Adrenal gland (tissue), 5 donors: Measurements from ENCODE around the gene KLHL25.

Source experiments
- CTCF ChIP-seq, 6 experiments: fragments of 450-650 bp in 4 of 6; fragments of 200-600 bp in 2 of 6; sonication (generic) in 1 of 6; IDR thresholded peaks; 1 replicate in 5 of 6; 2 replicates in 1 of 6; pipeline versions ENCODE4 v1.5.1 to v1.8.0; 2016 to 2021; ENCODE audit warnings: antibody characterized with exemption in 6 of 6, mild to moderate bottlenecking in 2 of 6, moderate library complexity in 1 of 6
- POLR2A ChIP-seq, 2 donors: fragments of 450-650 bp; IDR thresholded peaks; one replicate each; pipeline ENCODE4 v1.6.1; 2017; ENCODE audit warnings: antibody characterized with exemption in 2 of 2, mild to moderate bottlenecking in 2 of 2, moderate library complexity in 1 of 2
- donor health status: DM: no; HTN: no; CAD: no.

- TF ChIP-seq CTCF (IDR thresholded peaks at IDR 0.05) (no peak), POLR2A (IDR thresholded peaks at IDR 0.05) (no peak)
Observed at GRCh38 chr15:85825719-85826118, 31.0 kb upstream of the KLHL25 start.
